NCI-H146 treated with DMSO at 0.1 percent for 48 hours (cell line): ENCODE measurements around the gene SMIM11.
"Not testable (repeated sequence)": the region's sequence is repeated elsewhere in the genome, so short reads cannot be mapped to it uniquely, and the experiment has no call there.

Experiments
- DNase-seq: peaks from one replicate; lab custom pipeline; 2025; ENCODE audit not compliant: unreplicated experiment; lab: John Stamatoyannopoulos, UW

SMIM11 gene

GRCh38 chr21:34354836-34355235, 20.5 kb upstream of the SMIM11 start:
- no peak for DNase-seq

GRCh38 chr21:34355570-34355969, 19.7 kb upstream of the SMIM11 start:
- no peak for DNase-seq

- DNase-seq: no peak
These were observed 17.4 kb upstream of the SMIM11 start for GRCh38 chr21:34357889-34358288.

- no peak for DNase-seq
These were observed 16.4 kb upstream of the SMIM11 start for GRCh38 chr21:34358866-34359265.

- DNase-seq: no peak
These were observed 14.6 kb upstream of the SMIM11 start for GRCh38 chr21:34360488-34361241.

- no peak for DNase-seq
These were observed 13.2 kb upstream of the SMIM11 start for GRCh38 chr21:34362136-34362444.

GRCh38 chr21:34362670-34363069, 12.6 kb upstream of the SMIM11 start:
- no peak for DNase-seq

GRCh38 chr21:34363733-34364132, 11.6 kb upstream of the SMIM11 start, which contains the start of gene KCNE2:
Gene KCNE2, plus strand, starts transcription at chr21:34364006. Its CDS starts 6,473 bp downstream, at chr21:34370479.
- DNase-seq: no peak

- DNase-seq: no peak
These were observed 10.4 kb upstream of the SMIM11 start for GRCh38 chr21:34364921-34365320.

- DNase-seq: peak; percentile 88
These were observed 9.5 kb upstream of the SMIM11 start for GRCh38 chr21:34365809-34366208.

- DNase-seq: peak; percentile 37
These were observed 7.9 kb upstream of the SMIM11 start for GRCh38 chr21:34367320-34367935.

GRCh38 chr21:34369741-34370140, 5.6 kb upstream of the SMIM11 start:
- no peak for DNase-seq

GRCh38 chr21:34372321-34372720, 3.0 kb upstream of the SMIM11 start:
- no peak for DNase-seq

- DNase-seq: not testable (repeated sequence)
These were observed 845 bp upstream of the SMIM11 start for GRCh38 chr21:34374462-34374861.

- not testable (repeated sequence) for DNase-seq
These were observed 289 bp downstream of the SMIM11 start for GRCh38 chr21:34375619-34375972.

GRCh38 chr21:34383138-34383537, 7.8 kb downstream of the SMIM11 start:
- DNase-seq: not testable (repeated sequence)

GRCh38 chr21:34383724-34384415, 8.6 kb downstream of the SMIM11 start:
- not testable (repeated sequence) for DNase-seq

- not testable (repeated sequence) for DNase-seq
These were observed 25.2 kb downstream of the SMIM11 start for GRCh38 chr21:34400522-34400921.

GRCh38 chr21:34404742-34405141, 29.4 kb downstream of the SMIM11 start:
- DNase-seq: not testable (repeated sequence)

- not testable (repeated sequence) for DNase-seq
These were observed 30.4 kb downstream of the SMIM11 start for GRCh38 chr21:34405686-34406085.

- not testable (repeated sequence) for DNase-seq
These were observed 30.8 kb downstream of the SMIM11 start for GRCh38 chr21:34406102-34406501.

GRCh38 chr21:34406676-34407075, 31.4 kb downstream of the SMIM11 start:
- DNase-seq: not testable (repeated sequence)
